Neuronal stem cell (in vitro differentiated cells): ENCODE measurements around the gene PCDHB11.
"Not testable (repeated sequence)": the region's sequence is repeated elsewhere in the genome, so short reads cannot be mapped to it uniquely, and the experiment has no call there.

Experiments used
- DNase-seq: peaks from one replicate; pipeline ENCODE4 v3.0.0-alpha.2; 2013; ENCODE audit warnings: low spot score
- H2AFZ ChIP-seq: one replicate; pipeline ENCODE4 v1.6.1; 2013; ENCODE audit warnings: mild to moderate bottlenecking, low read length, inconsistent platforms
- H2AK5ac ChIP-seq: 2 replicates; pipeline ENCODE4 v1.6.1; 2013; ENCODE audit warnings: low read depth, mild to moderate bottlenecking, inconsistent platforms, low read length, moderate library complexity, mixed read lengths
- H2BK120ac ChIP-seq: 2 replicates; pipeline ENCODE4 v1.6.1; 2013; ENCODE audit warnings: low read depth, mild to moderate bottlenecking, inconsistent platforms, low read length, moderate library complexity, mixed read lengths
- H2BK12ac ChIP-seq: one replicate; pipeline ENCODE4 v1.6.1; 2013; ENCODE audit warnings: low read length, inconsistent platforms
- H2BK15ac ChIP-seq: 2 replicates; pipeline ENCODE4 v1.6.1; 2013; ENCODE audit warnings: mild to moderate bottlenecking, low read length, inconsistent platforms, mixed read lengths
- H2BK5ac ChIP-seq: one replicate; pipeline ENCODE4 v1.6.1; 2013; ENCODE audit warnings: inconsistent platforms, mild to moderate bottlenecking, low read length, moderate library complexity
- H3K14ac ChIP-seq: one replicate; pipeline ENCODE4 v1.6.1; 2013; ENCODE audit warnings: low read length, inconsistent platforms
- H3K18ac ChIP-seq: 2 replicates; pipeline ENCODE4 v1.6.1; 2013; ENCODE audit warnings: low read length, inconsistent platforms
- H3K23ac ChIP-seq: 2 replicates; pipeline ENCODE4 v1.6.1; 2013; ENCODE audit warnings: low read depth, mild to moderate bottlenecking, mixed read lengths, low read length, inconsistent platforms; ENCODE audit not compliant: poor library complexity
- H3K27ac ChIP-seq: replicated peaks from 3 replicates; pipeline ENCODE4 v1.5.1; 2013; ENCODE audit warnings: low read length, inconsistent platforms
- H3K27me3 ChIP-seq, 3 experiments: 2 replicates each; pipeline ENCODE4 v1.6.1; 2013; ENCODE audit warnings: low read length in 3 of 3, mild to moderate bottlenecking in 2 of 3, inconsistent platforms in 1 of 3, low read depth in 1 of 3, mixed read lengths in 1 of 3, moderate library complexity in 1 of 3; ENCODE audit not compliant: control insufficient read depth in 3 of 3, insufficient read depth in 3 of 3
- H3K36me3 ChIP-seq, 2 donors: replicated peaks in 1 of 2; 2 replicates each; pipeline ENCODE4 v1.6.1; 2013; ENCODE audit warnings: low read length in 2 of 2; ENCODE audit not compliant: control insufficient read depth in 2 of 2, insufficient read depth in 2 of 2
- H3K4ac ChIP-seq: 2 replicates; pipeline ENCODE4 v1.6.1; 2013; ENCODE audit warnings: inconsistent platforms, mild to moderate bottlenecking, low read length, moderate library complexity
- H3K4me1 ChIP-seq, 2 donors: 1 replicate in 1 of 2; 2 replicates in 1 of 2; pipeline ENCODE4 v1.6.1; 2013; ENCODE audit warnings: low read length in 2 of 2, low read depth in 1 of 2; ENCODE audit not compliant: control insufficient read depth in 2 of 2, insufficient read depth in 1 of 2
- H3K4me2 ChIP-seq: one replicate; pipeline ENCODE4 v1.6.1; 2013; ENCODE audit warnings: mild to moderate bottlenecking, low read length, inconsistent platforms; ENCODE audit not compliant: insufficient read depth, poor library complexity, severe bottlenecking
- H3K4me3 ChIP-seq, 2 donors: 2 replicates each; pipeline ENCODE4 v1.5.1; 2013; ENCODE audit warnings: low read length in 2 of 2, mild to moderate bottlenecking in 2 of 2, inconsistent platforms in 1 of 2, moderate library complexity in 1 of 2
- H3K79me1 ChIP-seq: one replicate; pipeline ENCODE4 v1.6.1; 2013; ENCODE audit warnings: low read depth, mild to moderate bottlenecking, inconsistent platforms, low read length, moderate library complexity
- H3K9ac ChIP-seq: one replicate; pipeline ENCODE4 v1.6.1; 2013; ENCODE audit warnings: mild to moderate bottlenecking, low read depth, low read length, inconsistent platforms; ENCODE audit not compliant: poor library complexity
- H3K9me3 ChIP-seq, 2 donors: replicated peaks in 1 of 2; 2 replicates each; pipeline versions ENCODE3 to v1.6.1; 2013; ENCODE audit warnings: low read length in 2 of 2, mild to moderate bottlenecking in 2 of 2, inconsistent platforms in 1 of 2, low read depth in 1 of 2, mixed read lengths in 1 of 2, moderate library complexity in 1 of 2; ENCODE audit not compliant: control insufficient read depth in 2 of 2, insufficient read depth in 1 of 2
- H4K8ac ChIP-seq: one replicate; pipeline ENCODE4 v1.6.1; 2013; ENCODE audit warnings: low read depth, mild to moderate bottlenecking, inconsistent platforms, low read length, moderate library complexity
- H4K91ac ChIP-seq: one replicate; pipeline ENCODE4 v1.6.1; 2013; ENCODE audit warnings: low read length, low read depth, mild to moderate bottlenecking, inconsistent platforms; ENCODE audit not compliant: poor library complexity
- WGBS, 2 donors: extraction: QIAGEN DNeasy Blood & Tissue Kit; methylation state at CpG; one replicate each; pipeline ENCODE4 v1.1.7; 2013; ENCODE audit warnings: missing lambda C conversion rate in 2 of 2, mixed read lengths in 1 of 2; ENCODE audit not compliant: insufficient read length in 2 of 2, insufficient replicate concordance in 1 of 2; ENCODE audit errors: extremely low coverage in 2 of 2; 5-methylcytosine and 5-hydroxymethylcytosine counted together

Gene PCDHB11

GRCh38 chr5:141201126-141201525, 1.7 kb downstream of the PCDHB11 start:
- not testable (repeated sequence) for H3K79me1 ChIP-seq, H3K23ac ChIP-seq, H2BK15ac ChIP-seq, H2AK5ac ChIP-seq, H3K18ac ChIP-seq, H3K4ac ChIP-seq, H3K14ac ChIP-seq, H3K4me2 ChIP-seq, H4K8ac ChIP-seq, DNase-seq, H3K36me3 ChIP-seq, H2AFZ ChIP-seq, H2BK5ac ChIP-seq, H2BK120ac ChIP-seq, H3K9ac ChIP-seq, H4K91ac ChIP-seq, H3K4me1 ChIP-seq, H3K4me3 ChIP-seq, H3K27me3 ChIP-seq, H3K27ac ChIP-seq, H2BK12ac ChIP-seq
- WGBS, 2 donors = no CpG with 5 or more reads among the region's 38 CpGs
- peaks cover 7 to 33% of the 10 kb centered on the region in 2 donors for H3K9me3 ChIP-seq

GRCh38 chr5:141201646-141202045, 2.2 kb downstream of the PCDHB11 start:
- H3K9me3 ChIP-seq = peaks cover 7 to 31% of the 10 kb centered on the region in 2 donors
- no CpG with 5 or more reads among the region's 35 CpGs for WGBS, 2 donors
- H2BK5ac ChIP-seq, H3K27me3 ChIP-seq, H2AFZ ChIP-seq, H3K27ac ChIP-seq, H3K79me1 ChIP-seq, H3K14ac ChIP-seq, DNase-seq, H3K18ac ChIP-seq, H3K4me1 ChIP-seq, H4K91ac ChIP-seq, H3K4ac ChIP-seq, H4K8ac ChIP-seq, H3K36me3 ChIP-seq, H3K4me3 ChIP-seq, H2AK5ac ChIP-seq, H2BK120ac ChIP-seq, H2BK12ac ChIP-seq, H3K23ac ChIP-seq, H2BK15ac ChIP-seq, H3K9ac ChIP-seq, H3K4me2 ChIP-seq: not testable (repeated sequence)

- H4K8ac ChIP-seq = no peak within 1 kb of the TSS
- no peak within 1 kb of the TSS for H3K14ac ChIP-seq
- H3K4me1 ChIP-seq = no peaks in the 10 kb centered on the region
- no peak within 1 kb of the TSS for H2AFZ ChIP-seq
- WGBS, 2 donors = no CpG with 5 or more reads among the region's 11 CpGs
- H3K23ac ChIP-seq = no peak within 1 kb of the TSS
- H3K27me3 ChIP-seq = no peaks in the 10 kb centered on the region
- H2BK5ac ChIP-seq = no peak within 1 kb of the TSS
- no peak within 1 kb of the TSS for H3K9ac ChIP-seq
- no peak within 1 kb of the TSS for H4K91ac ChIP-seq
- no peaks in the 10 kb centered on the region for H3K79me1 ChIP-seq
- no peaks in the 10 kb centered on the region for H3K36me3 ChIP-seq
- H2AK5ac ChIP-seq = no peak within 1 kb of the TSS
- no peak within 1 kb of the TSS for H3K27ac ChIP-seq
- DNase-seq = no peak
- H3K18ac ChIP-seq = no peak within 1 kb of the TSS
- H2BK12ac ChIP-seq = no peak within 1 kb of the TSS
- peaks cover 0 to 18% of the 10 kb centered on the region in 2 donors for H3K9me3 ChIP-seq
- no peak within 1 kb of the TSS for H2BK15ac ChIP-seq
- H3K4me3 ChIP-seq = no peak within 1 kb of the TSS
- no peak within 1 kb of the TSS for H2BK120ac ChIP-seq
- H3K4ac ChIP-seq = no peak within 1 kb of the TSS
- no peak within 1 kb of the TSS for H3K4me2 ChIP-seq
These were observed 9.1 kb downstream of the PCDHB11 start, which contains the start of gene PCDHB12 for GRCh38 chr5:141208478-141208877. PCDHB12 (plus strand) TSS chr5:141208719; CDS start chr5:141208908, 189 bp downstream.

- H3K4ac ChIP-seq = not testable (repeated sequence)
These were observed 10.9 kb downstream of the PCDHB11 start for GRCh38 chr5:141210281-141210680.

More at GRCh38 chr5:141210281-141210680, 10.9 kb downstream of the PCDHB11 start:
- not testable (repeated sequence) for H3K9ac ChIP-seq, H3K36me3 ChIP-seq, H2BK120ac ChIP-seq, H3K4me1 ChIP-seq, H4K8ac ChIP-seq, H3K27ac ChIP-seq, H4K91ac ChIP-seq, H3K23ac ChIP-seq, H2BK12ac ChIP-seq, H3K27me3 ChIP-seq, H3K79me1 ChIP-seq, H2BK5ac ChIP-seq, DNase-seq, H3K18ac ChIP-seq, H3K14ac ChIP-seq, H2AFZ ChIP-seq, H3K4me3 ChIP-seq, H2BK15ac ChIP-seq, H2AK5ac ChIP-seq, H3K4me2 ChIP-seq
- peaks cover 0 to 22% of the 10 kb centered on the region in 2 donors for H3K9me3 ChIP-seq
- WGBS, 2 donors = no CpG with 5 or more reads among the region's 39 CpGs
